Renal cortex interstitium (tissue), 11 donors: ENCODE results near the gene IQCH. TPM values are rescaled to one million over a fixed set of nuclear protein-coding genes. Genes with fewer than 3 reads are reported as not detected.

ENCODE experiments used
- DNase-seq, 11 donors: peaks; one replicate each; pipeline ENCODE4 v3.0.0-alpha.2; 2013; ENCODE audit warnings: low read depth in 9 of 11, low spot score in 4 of 11; ENCODE audit errors: extremely low read depth in 1 of 11
- polyA plus RNA-seq, 3 donors: library from polyadenylated mRNA; unstranded; fragments of 120-200 nt; gene quantifications; one replicate each; pipeline ENCODE4 v1.2.1, GENCODE V29; 2013; ENCODE audit not compliant: insufficient read length in 3 of 3

Gene IQCH
- polyA plus RNA-seq, 3 donors, result 5.9 to 8.5 (median 7.4) TPM

DNA sequence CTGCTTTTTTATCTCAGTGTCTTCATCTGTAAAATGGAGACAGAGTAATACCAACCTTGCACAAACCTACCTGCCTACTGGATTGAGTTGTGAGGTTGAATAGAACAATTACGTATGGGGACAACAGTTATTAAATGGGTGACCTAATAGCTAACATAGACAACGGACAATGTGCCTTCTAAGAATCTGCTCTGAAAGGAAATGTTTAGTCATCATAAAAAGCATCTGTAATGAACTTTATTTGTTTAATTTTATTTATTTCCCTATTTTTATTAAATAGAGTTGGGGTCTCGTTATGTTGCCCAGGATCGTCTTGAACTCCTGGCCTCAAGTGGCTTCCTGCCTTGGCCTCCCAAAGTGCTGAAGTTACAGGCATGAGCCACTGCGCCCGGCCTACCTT, 207.1 kb downstream of the IQCH start:
- DNase-seq, result no peak

DNA sequence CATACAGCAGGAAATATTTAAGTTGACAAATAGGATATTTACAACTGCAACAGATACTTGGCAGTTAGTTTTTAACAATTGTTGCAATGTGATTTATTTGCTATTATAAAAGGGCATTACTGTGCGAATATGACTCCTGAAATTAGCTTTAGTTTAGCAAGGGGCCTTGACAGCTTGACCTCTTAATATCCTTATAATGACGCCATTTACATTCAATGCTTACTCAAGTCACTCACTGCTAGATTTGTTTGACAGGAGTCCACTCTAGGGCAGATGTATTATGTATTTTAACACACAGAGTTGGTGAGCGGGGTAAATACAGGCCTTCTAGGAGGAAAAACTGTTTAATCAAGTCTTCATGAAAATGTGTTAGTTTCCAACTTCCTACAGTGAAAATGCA, 208.3 kb downstream of the IQCH start:
- DNase-seq, result no peak

- DNase-seq, result no peak
Measured at GRCh38 chr15:67463488-67463887, 208.9 kb downstream of the IQCH start.

- no peak for DNase-seq
Measured at GRCh38 chr15:67465196-67465952, 210.8 kb downstream of the IQCH start.

DNA sequence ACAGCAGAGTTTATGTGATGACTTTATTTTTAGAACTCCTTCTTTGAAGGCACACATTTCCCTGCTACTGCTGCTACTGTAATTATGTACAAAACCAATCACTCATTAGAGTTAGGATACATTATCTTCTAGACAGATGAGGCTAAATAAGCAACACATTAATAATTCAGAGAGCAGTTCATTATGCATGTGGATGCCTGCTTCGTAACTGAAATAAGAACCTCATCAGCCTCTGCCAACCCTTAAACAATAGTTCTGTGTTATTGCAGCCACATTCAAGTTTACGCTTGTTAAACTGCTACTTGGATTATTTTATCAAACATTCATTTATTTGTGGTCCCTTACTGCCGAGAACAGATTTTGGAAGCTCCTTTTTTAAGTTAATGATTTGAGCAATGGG, 213.8 kb downstream of the IQCH start:
- DNase-seq, result no peak

DNA sequence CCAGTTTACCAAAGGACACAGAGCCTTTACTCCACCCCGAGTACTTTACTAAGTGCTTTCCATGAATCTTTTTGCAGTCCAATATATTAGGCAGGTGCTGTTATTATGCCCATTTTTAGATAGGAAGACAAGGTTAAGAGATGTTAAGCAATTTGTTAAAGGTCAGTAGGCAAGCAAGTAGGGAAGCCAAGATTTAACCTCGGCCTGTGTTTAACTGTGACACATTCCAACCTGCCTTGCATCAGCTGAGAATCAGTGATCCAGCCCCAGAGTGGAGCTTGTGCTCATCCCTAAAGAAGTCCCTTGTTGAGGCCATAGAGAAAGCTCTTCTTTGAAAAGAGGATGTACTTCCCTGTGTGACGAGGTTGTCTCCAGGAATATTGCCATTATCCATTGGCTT, 215.1 kb downstream of the IQCH start:
- DNase-seq, result no peak

DNA sequence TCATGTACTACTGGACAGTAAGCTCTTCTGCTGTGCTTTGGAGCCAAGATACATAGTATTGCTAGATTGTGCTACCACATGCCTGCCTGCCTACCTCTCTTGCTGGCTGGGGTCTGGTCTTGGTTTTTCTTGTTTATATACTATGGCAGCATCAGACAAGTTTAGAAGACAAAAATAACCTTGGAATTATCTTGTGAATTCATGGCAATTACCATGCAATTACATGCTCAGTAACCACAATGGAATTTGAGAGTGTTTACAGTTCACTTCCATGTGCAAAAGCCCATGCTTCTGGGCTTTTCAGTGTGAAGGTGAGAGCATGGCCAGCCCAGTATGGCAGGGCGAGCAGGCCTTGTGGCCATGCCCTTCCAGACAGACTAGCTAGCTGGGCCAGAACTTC, 218.4 kb downstream of the IQCH start:
- DNase-seq, result no peak

DNA sequence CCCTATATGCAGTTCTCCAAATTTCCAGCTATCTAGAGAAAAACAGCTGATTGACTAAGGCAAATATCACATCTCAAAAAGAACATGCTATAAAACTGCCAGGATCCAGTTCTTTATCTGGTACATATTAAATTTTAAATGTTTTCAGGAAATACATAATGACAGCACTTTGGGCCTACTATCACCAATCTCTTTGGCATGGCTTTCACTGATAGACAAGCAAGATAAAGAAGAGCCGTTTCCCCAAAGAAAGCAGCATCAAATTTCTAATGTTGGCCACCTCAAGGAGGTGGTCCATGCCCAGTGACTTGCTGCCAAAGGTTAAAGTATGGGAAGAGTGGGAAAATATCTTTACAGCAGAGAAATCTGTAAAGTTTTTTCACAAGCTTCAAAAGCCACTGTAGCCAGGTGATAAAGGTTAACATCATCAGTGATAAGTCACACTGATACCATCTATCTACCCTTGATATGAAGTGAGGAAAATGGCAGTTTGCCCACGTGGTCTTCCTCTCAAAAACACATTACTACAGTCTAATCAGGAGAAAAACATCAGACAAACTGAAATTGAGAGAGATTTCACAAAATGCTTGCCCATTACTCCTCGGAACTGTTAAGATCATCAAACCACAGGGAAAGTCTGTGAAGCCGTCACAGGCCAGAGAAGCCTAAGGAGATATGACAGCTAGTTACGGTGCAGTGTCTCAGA, 220.0 kb downstream of the IQCH start:
- DNase-seq, result no peak

DNA sequence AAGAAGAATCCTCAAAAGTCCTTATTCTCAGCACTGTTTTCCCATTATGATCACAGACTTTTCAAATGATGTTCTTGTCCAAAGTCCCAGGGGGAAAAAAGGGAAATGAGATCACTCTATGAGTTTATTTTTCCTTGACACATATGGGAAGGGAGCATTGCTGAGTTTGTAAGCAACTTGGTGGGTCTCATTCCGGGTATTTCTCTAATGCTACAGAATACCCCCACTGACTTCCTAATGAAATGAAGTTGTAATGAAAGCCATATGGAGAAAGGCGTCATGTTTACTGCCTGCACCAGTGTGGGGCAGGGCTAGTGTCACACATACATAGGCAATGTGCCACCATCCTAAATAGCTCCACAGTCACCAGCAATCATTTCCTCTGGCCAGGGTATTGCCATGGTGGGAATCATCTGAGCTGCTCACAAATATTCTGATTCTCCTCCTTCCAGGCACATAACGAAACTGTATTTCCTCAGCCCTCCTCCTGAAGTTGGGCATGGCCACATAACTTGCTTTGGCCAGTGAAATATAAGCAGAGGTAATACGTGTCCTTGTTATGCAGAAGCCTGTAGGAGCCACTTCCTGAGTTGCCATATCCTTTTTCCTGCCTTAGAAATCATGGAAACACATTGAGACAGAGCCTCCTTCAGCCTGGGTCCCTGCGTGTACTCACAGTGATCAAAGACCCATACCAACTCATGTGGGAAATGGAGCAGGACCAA, 225.4 kb downstream of the IQCH start:
- DNase-seq, result no peak

DNA sequence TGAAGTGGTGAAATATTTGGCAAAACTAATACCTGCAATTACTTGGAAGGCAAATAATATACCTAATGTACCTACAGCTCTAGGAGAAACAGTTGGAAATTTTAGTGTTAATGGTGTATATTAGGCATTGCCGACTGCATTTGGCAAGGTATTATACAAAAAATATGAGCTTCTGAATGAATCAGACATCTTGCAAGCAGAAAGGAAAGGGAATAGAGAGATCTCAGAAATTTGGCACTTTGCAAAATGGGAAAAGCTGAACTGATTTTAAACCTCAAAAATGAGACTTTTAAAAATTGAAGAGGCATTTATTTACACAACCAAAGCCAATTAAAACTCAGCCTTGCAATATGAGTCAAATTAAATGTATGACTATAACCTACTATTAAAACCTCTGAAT, 226.2 kb downstream of the IQCH start:
- no peak for DNase-seq

DNA sequence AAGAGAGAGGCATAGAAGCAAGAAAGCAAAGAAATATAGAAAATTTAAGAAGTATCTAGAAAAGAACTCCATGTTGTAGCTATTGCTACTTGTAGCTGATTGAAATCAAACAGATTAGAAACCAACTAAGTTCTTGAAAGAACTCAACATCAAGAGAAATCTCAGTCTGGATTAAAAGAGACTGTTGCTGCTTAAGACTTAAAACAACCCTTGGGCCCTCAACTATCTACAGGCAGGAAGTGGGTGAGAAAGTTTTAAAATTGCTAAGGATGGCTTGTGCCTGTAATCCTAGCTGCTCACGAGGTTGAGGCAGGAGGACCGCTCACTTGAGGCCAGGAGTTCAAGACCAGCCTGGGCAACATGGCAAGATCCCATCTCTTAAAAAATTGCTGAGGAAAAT, 227.1 kb downstream of the IQCH start:
- no peak for DNase-seq

GRCh38 chr15:67495585-67495984, 241.0 kb downstream of the IQCH start:
- DNase-seq, result no peak

- DNase-seq, result peak in 1 of 11 donors; percentile 28
Measured at GRCh38 chr15:67501177-67501835, 246.7 kb downstream of the IQCH start.

DNA sequence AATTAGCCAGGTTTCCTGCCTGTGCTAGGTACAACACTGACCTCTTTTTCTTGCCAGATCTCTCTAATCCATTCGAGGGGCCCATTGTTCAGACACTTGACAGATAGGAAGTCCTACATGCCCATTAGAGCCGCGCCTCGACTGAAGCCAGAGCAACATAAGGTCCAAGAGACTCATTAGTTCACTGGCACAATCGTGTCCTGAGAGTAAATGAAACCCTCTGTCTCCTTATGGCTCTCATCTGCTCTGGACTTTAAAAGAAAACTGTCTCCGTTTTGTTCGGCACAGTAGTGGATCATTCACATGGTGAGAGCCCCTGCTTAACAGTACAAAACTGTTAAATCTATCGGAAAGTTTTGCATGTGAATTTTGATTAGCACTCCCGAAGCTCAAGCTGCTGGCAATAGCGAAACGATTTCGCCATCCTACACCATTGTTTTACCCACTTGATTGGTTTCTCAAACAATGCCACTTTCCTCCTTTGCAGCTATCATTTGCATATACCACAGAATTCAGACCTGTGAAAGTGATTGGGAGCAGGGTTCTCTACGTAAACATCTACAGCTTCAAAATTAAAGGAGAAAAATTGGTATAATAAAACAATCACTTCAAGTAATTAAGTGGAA, 247.4 kb downstream of the IQCH start:
- DNase-seq, result no peak

DNA sequence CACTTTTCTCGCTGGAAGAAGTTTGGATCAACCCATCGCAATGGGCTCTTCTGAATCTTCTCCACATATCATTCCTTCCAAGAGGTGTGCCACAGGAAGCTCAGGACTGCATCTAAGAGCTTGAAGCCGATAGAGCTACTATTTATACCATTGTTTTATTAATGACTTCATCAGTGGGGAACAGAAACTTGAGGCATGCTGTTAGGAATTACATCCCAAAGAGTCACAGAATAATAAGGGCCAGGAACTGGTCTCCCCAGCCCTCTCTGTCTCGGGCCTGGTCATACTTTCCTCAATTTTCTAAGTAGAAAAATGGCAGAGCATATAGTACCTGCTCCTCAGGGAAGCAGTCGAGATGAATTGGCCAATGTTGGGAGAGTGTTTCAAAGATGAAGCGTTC, 249.5 kb downstream of the IQCH start:
- DNase-seq, result no peak

- DNase-seq, result no peak
Measured at GRCh38 chr15:67504796-67505195, 250.2 kb downstream of the IQCH start.

- DNase-seq, result no peak
Measured at GRCh38 chr15:67505675-67506572, 251.3 kb downstream of the IQCH start.
